GM12874 (cell line): ENCODE data around the gene FOXD4L1.
"Not testable (repeated sequence)": the region's sequence is repeated elsewhere in the genome, so short reads cannot be mapped to it uniquely, and the experiment has no call there.

Experiments used
- CTCF ChIP-seq: IDR thresholded peaks from 2 replicates; pipeline ENCODE4 v1.5.1; 2011; ENCODE audit warnings: low read depth, mild to moderate bottlenecking, control low read depth, low read length, moderate library complexity; ENCODE audit not compliant: insufficient read depth

FOXD4L1 gene

GRCh38 chr2:113498365-113498764 lies at the start of gene FOXD4L1:
TSS of gene FOXD4L1 (plus strand) at chr2:113498665. CDS start at chr2:113499257, 592 bp downstream.
- not testable (repeated sequence) for TF ChIP-seq CTCF
